ENCODE measurements around the gene GSTA4.

DNA sequence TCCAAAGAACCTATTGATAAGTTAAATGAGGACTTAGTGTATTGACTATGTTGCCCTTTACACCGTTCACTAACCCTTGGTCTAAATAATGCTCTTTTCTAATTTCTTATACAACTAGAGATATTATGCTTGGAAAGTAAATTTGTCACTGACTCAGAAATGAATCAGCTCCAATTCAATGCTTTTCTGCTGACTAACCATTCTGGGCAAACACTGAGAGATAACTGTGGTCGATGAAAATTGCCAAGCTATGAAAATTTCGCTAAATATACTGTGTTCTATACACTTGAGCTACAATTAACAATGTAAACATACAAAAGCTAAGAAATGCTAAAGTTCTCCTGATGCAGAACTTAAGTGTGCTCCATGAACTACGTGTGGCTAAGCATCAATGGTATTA is 47.0 kb upstream of the GSTA4 start:
- TF ChIP-seq, protein P1, sequence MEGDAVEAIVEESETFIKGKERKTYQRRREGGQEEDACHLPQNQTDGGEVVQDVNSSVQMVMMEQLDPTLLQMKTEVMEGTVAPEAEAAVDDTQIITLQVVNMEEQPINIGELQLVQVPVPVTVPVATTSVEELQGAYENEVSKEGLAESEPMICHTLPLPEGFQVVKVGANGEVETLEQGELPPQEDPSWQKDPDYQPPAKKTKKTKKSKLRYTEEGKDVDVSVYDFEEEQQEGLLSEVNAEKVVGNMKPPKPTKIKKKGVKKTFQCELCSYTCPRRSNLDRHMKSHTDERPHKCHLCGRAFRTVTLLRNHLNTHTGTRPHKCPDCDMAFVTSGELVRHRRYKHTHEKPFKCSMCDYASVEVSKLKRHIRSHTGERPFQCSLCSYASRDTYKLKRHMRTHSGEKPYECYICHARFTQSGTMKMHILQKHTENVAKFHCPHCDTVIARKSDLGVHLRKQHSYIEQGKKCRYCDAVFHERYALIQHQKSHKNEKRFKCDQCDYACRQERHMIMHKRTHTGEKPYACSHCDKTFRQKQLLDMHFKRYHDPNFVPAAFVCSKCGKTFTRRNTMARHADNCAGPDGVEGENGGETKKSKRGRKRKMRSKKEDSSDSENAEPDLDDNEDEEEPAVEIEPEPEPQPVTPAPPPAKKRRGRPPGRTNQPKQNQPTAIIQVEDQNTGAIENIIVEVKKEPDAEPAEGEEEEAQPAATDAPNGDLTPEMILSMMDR (conservative IDR thresholded peaks at IDR 0.05; ENCODE audit: low read depth in 2 of 2) = no peak
- TF ChIP-seq NANOG (IDR thresholded peaks at IDR 0.05; ENCODE audit: borderline replicate concordance) = no peak
- TF ChIP-seq, protein P2, sequence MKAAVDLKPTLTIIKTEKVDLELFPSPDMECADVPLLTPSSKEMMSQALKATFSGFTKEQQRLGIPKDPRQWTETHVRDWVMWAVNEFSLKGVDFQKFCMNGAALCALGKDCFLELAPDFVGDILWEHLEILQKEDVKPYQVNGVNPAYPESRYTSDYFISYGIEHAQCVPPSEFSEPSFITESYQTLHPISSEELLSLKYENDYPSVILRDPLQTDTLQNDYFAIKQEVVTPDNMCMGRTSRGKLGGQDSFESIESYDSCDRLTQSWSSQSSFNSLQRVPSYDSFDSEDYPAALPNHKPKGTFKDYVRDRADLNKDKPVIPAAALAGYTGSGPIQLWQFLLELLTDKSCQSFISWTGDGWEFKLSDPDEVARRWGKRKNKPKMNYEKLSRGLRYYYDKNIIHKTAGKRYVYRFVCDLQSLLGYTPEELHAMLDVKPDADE (IDR thresholded peaks at IDR 0.05) = no peak
- TF ChIP-seq EZH2 (IDR thresholded peaks at IDR 0.05; ENCODE audit: low read depth, unreplicated experiment) = no peak
- TF ChIP-seq POLR2AphosphoS5 (IDR thresholded peaks at IDR 0.05; ENCODE audit: low read depth) = no peak
- TF ChIP-seq REST (IDR thresholded peaks at IDR 0.05; ENCODE audit: unreplicated experiment) = no peak
- no peak for TF ChIP-seq EZH2phosphoT487 (IDR thresholded peaks at IDR 0.05; ENCODE audit: unreplicated experiment)
- no peak for TF ChIP-seq JUNB (IDR thresholded peaks at IDR 0.05; ENCODE audit: unreplicated experiment)
- no peak for TF ChIP-seq ZNF114 (CRISPR knock-in tag; IDR thresholded peaks at IDR 0.05)
- TF ChIP-seq CREB1 (CRISPR knock-in tag; IDR thresholded peaks at IDR 0.05; ENCODE audit: low read depth) = no peak
- no peak for TF ChIP-seq STAT1 (IDR thresholded peaks at IDR 0.05; ENCODE audit: unreplicated experiment)
- TF ChIP-seq, protein P3, sequence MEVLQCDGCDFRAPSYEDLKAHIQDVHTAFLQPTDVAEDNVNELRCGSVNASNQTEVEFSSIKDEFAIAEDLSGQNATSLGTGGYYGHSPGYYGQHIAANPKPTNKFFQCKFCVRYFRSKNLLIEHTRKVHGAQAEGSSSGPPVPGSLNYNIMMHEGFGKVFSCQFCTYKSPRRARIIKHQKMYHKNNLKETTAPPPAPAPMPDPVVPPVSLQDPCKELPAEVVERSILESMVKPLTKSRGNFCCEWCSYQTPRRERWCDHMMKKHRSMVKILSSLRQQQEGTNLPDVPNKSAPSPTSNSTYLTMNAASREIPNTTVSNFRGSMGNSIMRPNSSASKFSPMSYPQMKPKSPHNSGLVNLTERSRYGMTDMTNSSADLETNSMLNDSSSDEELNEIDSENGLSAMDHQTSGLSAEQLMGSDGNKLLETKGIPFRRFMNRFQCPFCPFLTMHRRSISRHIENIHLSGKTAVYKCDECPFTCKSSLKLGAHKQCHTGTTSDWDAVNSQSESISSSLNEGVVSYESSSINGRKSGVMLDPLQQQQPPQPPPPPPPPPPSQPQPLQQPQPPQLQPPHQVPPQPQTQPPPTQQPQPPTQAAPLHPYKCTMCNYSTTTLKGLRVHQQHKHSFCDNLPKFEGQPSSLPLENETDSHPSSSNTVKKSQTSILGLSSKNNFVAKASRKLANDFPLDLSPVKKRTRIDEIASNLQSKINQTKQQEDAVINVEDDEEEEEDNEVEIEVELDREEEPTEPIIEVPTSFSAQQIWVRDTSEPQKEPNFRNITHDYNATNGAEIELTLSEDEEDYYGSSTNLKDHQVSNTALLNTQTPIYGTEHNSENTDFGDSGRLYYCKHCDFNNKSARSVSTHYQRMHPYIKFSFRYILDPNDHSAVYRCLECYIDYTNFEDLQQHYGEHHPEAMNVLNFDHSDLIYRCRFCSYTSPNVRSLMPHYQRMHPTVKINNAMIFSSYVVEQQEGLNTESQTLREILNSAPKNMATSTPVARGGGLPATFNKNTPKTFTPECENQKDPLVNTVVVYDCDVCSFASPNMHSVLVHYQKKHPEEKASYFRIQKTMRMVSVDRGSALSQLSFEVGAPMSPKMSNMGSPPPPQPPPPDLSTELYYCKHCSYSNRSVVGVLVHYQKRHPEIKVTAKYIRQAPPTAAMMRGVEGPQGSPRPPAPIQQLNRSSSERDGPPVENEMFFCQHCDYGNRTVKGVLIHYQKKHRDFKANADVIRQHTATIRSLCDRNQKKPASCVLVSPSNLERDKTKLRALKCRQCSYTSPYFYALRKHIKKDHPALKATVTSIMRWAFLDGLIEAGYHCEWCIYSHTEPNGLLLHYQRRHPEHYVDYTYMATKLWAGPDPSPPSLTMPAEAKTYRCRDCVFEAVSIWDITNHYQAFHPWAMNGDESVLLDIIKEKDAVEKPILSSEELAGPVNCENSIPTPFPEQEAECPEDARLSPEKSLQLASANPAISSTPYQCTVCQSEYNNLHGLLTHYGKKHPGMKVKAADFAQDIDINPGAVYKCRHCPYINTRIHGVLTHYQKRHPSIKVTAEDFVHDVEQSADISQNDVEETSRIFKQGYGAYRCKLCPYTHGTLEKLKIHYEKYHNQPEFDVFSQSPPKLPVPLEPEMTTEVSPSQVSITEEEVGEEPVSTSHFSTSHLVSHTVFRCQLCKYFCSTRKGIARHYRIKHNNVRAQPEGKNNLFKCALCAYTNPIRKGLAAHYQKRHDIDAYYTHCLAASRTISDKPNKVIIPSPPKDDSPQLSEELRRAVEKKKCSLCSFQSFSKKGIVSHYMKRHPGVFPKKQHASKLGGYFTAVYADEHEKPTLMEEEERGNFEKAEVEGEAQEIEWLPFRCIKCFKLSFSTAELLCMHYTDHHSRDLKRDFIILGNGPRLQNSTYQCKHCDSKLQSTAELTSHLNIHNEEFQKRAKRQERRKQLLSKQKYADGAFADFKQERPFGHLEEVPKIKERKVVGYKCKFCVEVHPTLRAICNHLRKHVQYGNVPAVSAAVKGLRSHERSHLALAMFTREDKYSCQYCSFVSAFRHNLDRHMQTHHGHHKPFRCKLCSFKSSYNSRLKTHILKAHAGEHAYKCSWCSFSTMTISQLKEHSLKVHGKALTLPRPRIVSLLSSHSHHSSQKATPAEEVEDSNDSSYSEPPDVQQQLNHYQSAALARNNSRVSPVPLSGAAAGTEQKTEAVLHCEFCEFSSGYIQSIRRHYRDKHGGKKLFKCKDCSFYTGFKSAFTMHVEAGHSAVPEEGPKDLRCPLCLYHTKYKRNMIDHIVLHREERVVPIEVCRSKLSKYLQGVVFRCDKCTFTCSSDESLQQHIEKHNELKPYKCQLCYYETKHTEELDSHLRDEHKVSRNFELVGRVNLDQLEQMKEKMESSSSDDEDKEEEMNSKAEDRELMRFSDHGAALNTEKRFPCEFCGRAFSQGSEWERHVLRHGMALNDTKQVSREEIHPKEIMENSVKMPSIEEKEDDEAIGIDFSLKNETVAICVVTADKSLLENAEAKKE (CRISPR knock-in tag; IDR thresholded peaks at IDR 0.05) = no peak
- no peak for TF ChIP-seq ZNF331 (CRISPR knock-in tag; IDR thresholded peaks at IDR 0.05; ENCODE audit: low read depth)
